GM12872 (cell line): ENCODE results near the gene ENTR1.

Experiments used
- CTCF ChIP-seq: IDR thresholded peaks from 3 replicates; pipeline ENCODE4 v1.5.1; 2011; ENCODE audit warnings: low read depth, mild to moderate bottlenecking, low read length, moderate library complexity; ENCODE audit not compliant: insufficient read depth

Gene ENTR1

GRCh38 chr9:136410500-136411287 lies at the start of gene ENTR1, which contains the start of gene PMPCA:
TSS of gene ENTR1 (minus strand) at chr9:136410614. CDS start at chr9:136410397, 217 bp downstream.
TSS of gene PMPCA (plus strand) at chr9:136410658. CDS start at chr9:136410669, 11 bp downstream.
- TF ChIP-seq CTCF = no peak

GRCh38 chr9:136459425-136459824 lies 49.0 kb upstream of the ENTR1 start:
- no peak for TF ChIP-seq CTCF

- no peak for TF ChIP-seq CTCF
Observed at GRCh38 chr9:136457326-136457725, 46.9 kb upstream of the ENTR1 start.

GRCh38 chr9:136456258-136456657 lies 45.8 kb upstream of the ENTR1 start:
- TF ChIP-seq CTCF = no peak

- no peak for TF ChIP-seq CTCF
Observed at GRCh38 chr9:136455043-136456002, 44.9 kb upstream of the ENTR1 start.

- TF ChIP-seq CTCF = no peak
Observed at GRCh38 chr9:136454026-136454796, 43.8 kb upstream of the ENTR1 start.
